Activated CD4-positive, alpha-beta T cell treated with anti-CD3 and anti-CD28 coated beads for 36 hours (primary cell): ENCODE measurements around the gene RBM17. TPM values are rescaled to one million over a fixed set of nuclear protein-coding genes. Genes with fewer than 3 reads are reported as not detected.
"Not testable (repeated sequence)": the region's sequence is repeated elsewhere in the genome, so short reads cannot be mapped to it uniquely, and the experiment has no call there.

Experiments
- ATAC-seq: fragments of 200-7000 bp; cut with Tn5 transposase; one replicate; pipeline ENCODE4 v1.10.0; 2021; ENCODE audit warnings: mild to moderate bottlenecking, moderate library complexity
- CTCF ChIA-PET: fragments of 350-600 bp; sonication (Branson Sonifier 250); formaldehyde crosslinking; loops from one replicate; lab custom pipeline; 2021; ENCODE audit warnings: antibody characterized with exemption; lab: Charles Lee
- POLR2A ChIA-PET: fragments of 350-600 bp; sonication (Branson Sonifier 250); formaldehyde crosslinking; loops from one replicate; lab custom pipeline; 2021; ENCODE audit warnings: antibody characterized with exemption, inconsistent platforms; lab: Charles Lee
- DNase-seq: peaks from one replicate; pipeline ENCODE4 v3.0.0-alpha.2; 2020
- H3K27ac Mint-ChIP-seq: one replicate; pipeline ENCODE4 v1.8.0; 2021; ENCODE audit warnings: mixed read lengths
- H3K27me3 Mint-ChIP-seq: one replicate; pipeline ENCODE4 v1.8.0; 2021; ENCODE audit warnings: mixed read lengths
- H3K36me3 Mint-ChIP-seq: one replicate; pipeline ENCODE4 v1.8.0; 2021; ENCODE audit warnings: low read depth, mixed read lengths
- H3K4me1 Mint-ChIP-seq: one replicate; pipeline ENCODE4 v1.8.0; 2021; ENCODE audit warnings: mixed read lengths
- H3K4me3 Mint-ChIP-seq: one replicate; pipeline ENCODE4 v1.8.0; 2021; ENCODE audit warnings: mild to moderate bottlenecking, moderate library complexity, mixed read lengths
- H3K9me3 Mint-ChIP-seq: one replicate; pipeline ENCODE4 v1.8.0; 2021; ENCODE audit warnings: low read depth, mixed read lengths
- intact Hi-C, 2 experiments: fragments of 100-400 bp; cut with DNase I in 1 of 2; cut with micrococcal nuclease in 1 of 2; formaldehyde crosslinking; loops; one replicate each; pipeline versions ENCODE4 v1.14.2 to v1.15.1; 2022 to 2024; cut with DNase I, micrococcal nuclease
- microRNA-seq: library from miRNA; unstranded; fragments of <30 nt; microRNA quantifications from one replicate; pipeline ENCODE4 v1.2.0, GENCODE V29; 2021; ENCODE audit warnings: borderline replicate concordance
- total RNA-seq, 2 experiments: library from RNA; stranded (reverse); gene quantifications; one replicate each; pipeline ENCODE4 v1.2.3, GENCODE V29; 2021

The RBM17 gene
- total RNA-seq, 2 experiments from 2014 or later: 206 to 246 TPM

DNA sequence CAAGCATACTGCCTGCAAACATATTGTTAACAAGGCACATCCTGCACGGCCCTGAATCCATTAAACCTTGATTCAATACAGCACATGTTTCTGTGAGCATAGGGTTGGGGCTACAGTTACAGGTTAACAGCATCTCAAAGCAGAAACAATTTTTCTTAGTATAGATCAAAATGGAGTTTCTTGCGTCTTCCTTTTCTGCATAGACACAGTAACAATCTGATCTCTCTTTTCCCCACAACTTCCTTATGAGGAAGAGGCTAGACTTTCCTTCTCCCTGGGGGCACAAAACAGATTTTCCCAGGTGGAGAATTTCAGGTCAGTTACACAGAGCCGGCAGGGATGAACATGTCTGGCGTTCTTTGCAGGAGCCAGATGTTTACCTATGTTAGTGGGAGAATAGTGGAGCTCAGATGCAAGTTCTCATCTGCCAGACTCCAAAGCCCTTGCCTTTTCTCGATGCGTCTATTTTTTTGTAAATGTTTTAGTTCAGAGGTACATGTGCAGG is 76.4 kb downstream of the RBM17 start:
- no peaks in the 10 kb centered on the region for H3K9me3 Mint-ChIP-seq
- H3K27ac Mint-ChIP-seq: peak overlapping the region; percentile 95
- ATAC-seq (no peak), DNase-seq (no peak)
- ChIA-PET POLR2A (interaction anchor here (0.6 to 0.9 kb wide), 2 partner anchors 20 to 37 kb away, joined by 3 to 4 read pairs; partner anchors contain the start of gene PFKFB3), CTCF (interaction anchor here (1.0 kb wide), 1 partner anchor 13 kb away, joined by 3 read pairs; no protein-coding TSS in a partner anchor)
- intact Hi-C loops: loop anchor here in 1 of 2 experiments (10.0 kb wide), 1 partner anchor 480 kb away; the partner anchor contains the start of gene TASOR2
- peak overlapping the region; percentile 92 for H3K4me3 Mint-ChIP-seq
- H3K27me3 Mint-ChIP-seq: no peaks in the 10 kb centered on the region
- peaks cover 76% of the 10 kb centered on the region for H3K4me1 Mint-ChIP-seq
- peaks cover 46% of the 10 kb centered on the region for H3K36me3 Mint-ChIP-seq

- H3K9me3 Mint-ChIP-seq, DNase-seq, ATAC-seq, H3K27me3 Mint-ChIP-seq: not testable (repeated sequence)
- ChIA-PET CTCF (interaction anchor here (1.0 to 2.4 kb wide), 4 partner anchors 10 to 236 kb away, joined by 3 to 7 read pairs (median 3); no protein-coding TSS in a partner anchor), POLR2A (interaction anchor here (0.6 to 0.9 kb wide), 2 partner anchors 21 to 37 kb away, joined by 3 to 4 read pairs; partner anchors contain the start of gene PFKFB3)
- Mint-ChIP-seq H3K4me3 (peak overlapping the region; percentile 92), H3K36me3 (peaks cover 49% of the 10 kb centered on the region), H3K27ac (peak overlapping the region; percentile 95), H3K4me1 (peaks cover 81% of the 10 kb centered on the region)
- intact Hi-C loops: loop anchor here in 1 of 2 experiments (10.0 kb wide), 1 partner anchor 481 kb away; the partner anchor contains the start of gene TASOR2
Measured at GRCh38 chr10:6165933-6166332, 77.1 kb downstream of the RBM17 start.

Small RNA genes lying within 50 kb of the gene (microRNA-seq; reads per million reads assigned to microRNA genes)
- gene MIR3155A (not detected), gene MIR3155B (not detected)

Other genes starting within 250 kb of the RBM17 start
- gene ANKRD16, start 199.1 kb upstream of the RBM17 start, total RNA-seq: 1 to 10 TPM; 7.5 to 8.3 TPM
- 10 to 100 TPM; 53.3 to 56.2 TPM for gene FBH1, start 198.8 kb upstream of the RBM17 start, total RNA-seq
- gene IL15RA, start 111.5 kb upstream of the RBM17 start, total RNA-seq: 10 to 100 TPM; 19.7 to 22.1 TPM
- 100 to 1,000 TPM; 659 to 980 TPM for gene IL2RA, start 26.7 kb upstream of the RBM17 start, total RNA-seq
- gene PFKFB3, start 113.9 kb downstream of the RBM17 start, total RNA-seq: 100 to 1,000 TPM; 133 to 183 TPM